ENCODE measurements around the gene JAML. TPM values are rescaled to one million over a fixed set of nuclear protein-coding genes. Genes with fewer than 3 reads are reported as not detected.

The JAML gene
- total and polyA plus RNA-seq, 2 of the 8 experiments (the other 6 are each of a cell fraction or from before 2014, with no cell fraction given), result 0.12 to 0.58 TPM

GRCh38 chr11:118223570-118223969 lies 1.2 kb downstream of the JAML start:
- Histone ChIP-seq H3K27ac (ENCODE audit: low read depth, low read length) (no peak overlapping the region), H3K23me2 (ENCODE audit: low read depth, low read length) (no peaks in the 10 kb centered on the region), H2BK120ac (replicated peaks; ENCODE audit: low read depth, low read length) (no peak overlapping the region), H3K4ac (replicated peaks; ENCODE audit: insufficient read length, low read depth, low read length) (no peak overlapping the region), H3K4me1 (replicated peaks in 1 of 4; ENCODE audit: control insufficient read depth in 3 of 4, insufficient read depth in 4 of 4, low read length in 3 of 4) (peaks cover 0 to 3% (median 0%) of the 10 kb centered on the region in 4 experiments; a peak in 1 of 7 replicates), H3K4me2 (ENCODE audit: insufficient read depth in 1 of 2, low read depth in 2 of 2, low read length in 2 of 2) (no peak overlapping the region), H3K79me1 (ENCODE audit: low read depth, low read length) (no peaks in the 10 kb centered on the region), H3K9ac (replicated peaks in 1 of 4; ENCODE audit: extremely low read depth in 1 of 4, low read depth in 3 of 4, low read length in 3 of 4) (no peak overlapping the region), H2BK20ac (ENCODE audit: low read length) (no peak overlapping the region), H3K9me3 (ENCODE audit: insufficient read depth in 2 of 2, low read depth in 1 of 2, low read length in 1 of 2) (no peaks in the 10 kb centered on the region), H2AFZ (ENCODE audit: low read length) (no peak overlapping the region), H2BK12ac (ENCODE audit: low read depth, low read length) (no peak overlapping the region), H3K56ac (replicated peaks; ENCODE audit: insufficient read length, low read depth, low read length) (no peak overlapping the region), H2AK5ac (ENCODE audit: low read depth, low read length) (no peak overlapping the region), H3K14ac (ENCODE audit: insufficient read length) (no peak overlapping the region), H4K20me1 (replicated peaks in 1 of 2; ENCODE audit: control insufficient read depth in 1 of 2, insufficient read depth in 2 of 2, low read length in 2 of 2) (no peaks in the 10 kb centered on the region), H2BK5ac (ENCODE audit: low read depth, low read length) (no peak overlapping the region), H3K27me3 (replicated peaks in 1 of 4; ENCODE audit: control insufficient read depth in 3 of 4, extremely low read depth in 1 of 4, insufficient read depth in 3 of 4, low read length in 3 of 4) (no peaks in the 10 kb centered on the region), H2BK15ac (ENCODE audit: low read length) (no peak overlapping the region), H3K18ac (ENCODE audit: extremely low read depth, low read length) (no peak overlapping the region), H3K79me2 (ENCODE audit: control insufficient read depth in 1 of 2, insufficient read depth in 2 of 2, low read length in 2 of 2) (no peaks in the 10 kb centered on the region), H3K23ac (ENCODE audit: insufficient read length) (no peak overlapping the region), H4K91ac (replicated peaks; ENCODE audit: insufficient read length, low read length) (no peak overlapping the region), H4K8ac (ENCODE audit: extremely low read depth, insufficient read depth, low read length) (no peak overlapping the region), H3K36me3 (ENCODE audit: control insufficient read depth in 2 of 4, insufficient read depth in 4 of 4, low read length in 3 of 4) (no peaks in the 10 kb centered on the region), H4K5ac (ENCODE audit: insufficient read length, low read depth, low read length) (no peak overlapping the region), H3K4me3 (ENCODE audit: extremely low read depth in 1 of 4, insufficient read depth in 2 of 4, low read depth in 3 of 4, low read length in 4 of 4) (no peak overlapping the region)
- ChIA-PET POLR2A (ENCODE audit: partially characterized antibody) (interaction anchor here (1.1 kb wide), 1 partner anchor 12 kb away, joined by 3 read pairs; no protein-coding TSS in a partner anchor), CTCF (ENCODE audit: partially characterized antibody) (interaction anchor here (1.2 kb wide), 1 partner anchor 72 kb away, joined by 4 read pairs; no protein-coding TSS in a partner anchor)
- DNase-seq (ENCODE audit: low read depth in 1 of 2, low spot score in 2 of 2), result no peak
- 97% methylated on average over 2 of the region's 2 CpGs; no CpG with 5 or more reads in 1 of the 2 experiments for WGBS, 2 experiments (ENCODE audit: extremely low coverage in 1 of 2, insufficient coverage in 1 of 2, insufficient read length in 1 of 2, insufficient replicate concordance in 2 of 2, low coverage in 1 of 2, low lambda C conversion rate in 2 of 2, missing lambda C conversion rate in 1 of 2)
- FAIRE-seq, result no peak
- TF ChIP-seq CEBPB (IDR thresholded peaks at IDR 0.05; ENCODE audit: low read depth, low read length) (no peak), HDAC2 (IDR thresholded peaks at IDR 0.05; ENCODE audit: borderline replicate concordance in 1 of 2, low read depth in 2 of 2, low read length in 2 of 2) (no peak), TAF1 (IDR thresholded peaks at IDR 0.05; ENCODE audit: low read depth, low read length) (no peak), ATF2 (IDR thresholded peaks at IDR 0.05; ENCODE audit: low read length) (no peak), KDM4A (IDR thresholded peaks at IDR 0.05; ENCODE audit: low read depth, low read length, severe bottlenecking) (no peak), ZNF274 (IDR thresholded peaks at IDR 0.05; ENCODE audit: borderline replicate concordance, extremely low read depth, low read length) (no peak), TCF12 (IDR thresholded peaks at IDR 0.05; ENCODE audit: low read depth, low read length) (no peak), CHD1 (IDR thresholded peaks at IDR 0.05; ENCODE audit: low read depth, low read length) (no peak), RBBP5 (IDR thresholded peaks at IDR 0.05; ENCODE audit: borderline replicate concordance, low read depth, low read length) (no peak), HDAC6 (IDR thresholded peaks at IDR 0.05; ENCODE audit: low read depth, low read length) (no peak), KDM1A (IDR thresholded peaks at IDR 0.05; ENCODE audit: borderline replicate concordance, low read length) (no peak), GABPA (IDR thresholded peaks at IDR 0.05; ENCODE audit: borderline replicate concordance, insufficient read depth, low read length) (no peak), SUZ12 (IDR thresholded peaks at IDR 0.05; ENCODE audit: low read length) (no peak)

All from H1 (cell line).